ENCODE measurements around the gene E2F2. TPM values are rescaled to one million over a fixed set of nuclear protein-coding genes. Genes with fewer than 3 reads are reported as not detected.
A peak's percentile ranks its signal among the peaks of the same experiment; 100 is the strongest.

E2F2 gene
- total and polyA plus RNA-seq, 9 donors, result 3.5 to 6.2 (median 5.0) TPM

- no peaks in the 10 kb centered on the region for H3K9me3 ChIP-seq (replicated peaks; ENCODE audit: control insufficient read depth, low read depth, low read length)
- H3K36me3 ChIP-seq (ENCODE audit: control insufficient read depth, insufficient read depth, low read length), result peaks cover 2% of the 10 kb centered on the region
- WGBS (ENCODE audit: insufficient coverage), result under 1% methylated on average over 67 of the region's 84 CpGs
- no peaks in the 10 kb centered on the region for H3K27me3 ChIP-seq (ENCODE audit: control insufficient read depth, insufficient read depth, low read length)
- peak; percentile 88 for DNase-seq
- H3K4me3 ChIP-seq (ENCODE audit: low read length), result peak within 1 kb of the TSS; percentile 81
- peaks cover 47% of the 10 kb centered on the region for H3K4me1 ChIP-seq (ENCODE audit: control insufficient read depth, insufficient read depth, low read length)
- H3K27ac ChIP-seq (ENCODE audit: low read length), result peak within 1 kb of the TSS; percentile 93
Measured at GRCh38 chr1:23483321-23484252, 47.4 kb downstream of the E2F2 start, which contains the start of gene ASAP3. Gene ASAP3 (minus strand): TSS chr1:23484179. CDS start chr1:23484133, 46 bp downstream.

- Histone ChIP-seq H3K4me1 (ENCODE audit: control insufficient read depth, insufficient read depth, low read length) (peaks cover 47% of the 10 kb centered on the region), H3K27me3 (ENCODE audit: control insufficient read depth, insufficient read depth, low read length) (no peaks in the 10 kb centered on the region), H3K36me3 (ENCODE audit: control insufficient read depth, insufficient read depth, low read length) (peaks cover 9% of the 10 kb centered on the region), H3K9me3 (replicated peaks; ENCODE audit: control insufficient read depth, low read depth, low read length) (no peaks in the 10 kb centered on the region), H3K27ac (ENCODE audit: low read length) (peak overlapping the region; percentile 37), H3K4me3 (ENCODE audit: low read length) (no peak overlapping the region)
- DNase-seq, result no peak
- WGBS (ENCODE audit: insufficient coverage), result 96% methylated on average over 4 of the region's 6 CpGs
Measured at GRCh38 chr1:23481904-23482303, 49.1 kb downstream of the E2F2 start.

GRCh38 chr1:23481026-23481597, 49.9 kb downstream of the E2F2 start:
- no peaks in the 10 kb centered on the region for H3K27me3 ChIP-seq (ENCODE audit: control insufficient read depth, insufficient read depth, low read length)
- no peak for DNase-seq
- H3K9me3 ChIP-seq (replicated peaks; ENCODE audit: control insufficient read depth, low read depth, low read length), result no peaks in the 10 kb centered on the region
- WGBS (ENCODE audit: insufficient coverage), result 88% methylated on average over 3 of the region's 7 CpGs
- H3K4me3 ChIP-seq (ENCODE audit: low read length), result no peak overlapping the region
- H3K4me1 ChIP-seq (ENCODE audit: control insufficient read depth, insufficient read depth, low read length), result peaks cover 47% of the 10 kb centered on the region
- H3K36me3 ChIP-seq (ENCODE audit: control insufficient read depth, insufficient read depth, low read length), result peaks cover 9% of the 10 kb centered on the region
- peak overlapping the region; percentile 60 for H3K27ac ChIP-seq (ENCODE audit: low read length)

GRCh38 chr1:23480187-23481025, 50.6 kb downstream of the E2F2 start:
- Histone ChIP-seq H3K36me3 (ENCODE audit: control insufficient read depth, insufficient read depth, low read length) (peaks cover 9% of the 10 kb centered on the region), H3K4me3 (ENCODE audit: low read length) (no peak overlapping the region), H3K27me3 (ENCODE audit: control insufficient read depth, insufficient read depth, low read length) (no peaks in the 10 kb centered on the region), H3K27ac (ENCODE audit: low read length) (peak overlapping the region; percentile 60), H3K9me3 (replicated peaks; ENCODE audit: control insufficient read depth, low read depth, low read length) (no peaks in the 10 kb centered on the region), H3K4me1 (ENCODE audit: control insufficient read depth, insufficient read depth, low read length) (peaks cover 47% of the 10 kb centered on the region)
- 75% methylated on average over 2 of the region's 4 CpGs for WGBS (ENCODE audit: insufficient coverage)
- DNase-seq, result no peak

GRCh38 chr1:23479666-23479941, 51.4 kb downstream of the E2F2 start:
- H3K4me1 ChIP-seq (ENCODE audit: control insufficient read depth, insufficient read depth, low read length), result peaks cover 47% of the 10 kb centered on the region
- no peaks in the 10 kb centered on the region for H3K9me3 ChIP-seq (replicated peaks; ENCODE audit: control insufficient read depth, low read depth, low read length)
- peaks cover 9% of the 10 kb centered on the region for H3K36me3 ChIP-seq (ENCODE audit: control insufficient read depth, insufficient read depth, low read length)
- H3K27me3 ChIP-seq (ENCODE audit: control insufficient read depth, insufficient read depth, low read length), result no peaks in the 10 kb centered on the region
- H3K27ac ChIP-seq (ENCODE audit: low read length), result peak overlapping the region; percentile 76
- DNase-seq, result peak; percentile 51
- H3K4me3 ChIP-seq (ENCODE audit: low read length), result no peak overlapping the region
- WGBS (ENCODE audit: insufficient coverage), result no CpG with 5 or more reads among the region's 2 CpGs

- peak; percentile 91 for DNase-seq
- peak overlapping the region; percentile 76 for H3K27ac ChIP-seq (ENCODE audit: low read length)
- peaks cover 46% of the 10 kb centered on the region for H3K4me1 ChIP-seq (ENCODE audit: control insufficient read depth, insufficient read depth, low read length)
- H3K4me3 ChIP-seq (ENCODE audit: low read length), result no peak overlapping the region
- H3K9me3 ChIP-seq (replicated peaks; ENCODE audit: control insufficient read depth, low read depth, low read length), result no peaks in the 10 kb centered on the region
- H3K36me3 ChIP-seq (ENCODE audit: control insufficient read depth, insufficient read depth, low read length), result peaks cover 9% of the 10 kb centered on the region
- H3K27me3 ChIP-seq (ENCODE audit: control insufficient read depth, insufficient read depth, low read length), result no peaks in the 10 kb centered on the region
- WGBS (ENCODE audit: insufficient coverage), result 15% methylated on average over 9 of the region's 9 CpGs
Measured at GRCh38 chr1:23478896-23479665, 52.0 kb downstream of the E2F2 start.

- no peak overlapping the region for H3K27ac ChIP-seq (ENCODE audit: low read length)
- no peak for DNase-seq
Measured at GRCh38 chr1:23477359-23478144, 53.5 kb downstream of the E2F2 start.

GRCh38 chr1:23475641-23476040, 55.4 kb downstream of the E2F2 start:
- no peak overlapping the region for H3K27ac ChIP-seq (ENCODE audit: low read length)
- H3K9me3 ChIP-seq (replicated peaks; ENCODE audit: control insufficient read depth, low read depth, low read length), result no peaks in the 10 kb centered on the region
- peaks cover 9% of the 10 kb centered on the region for H3K36me3 ChIP-seq (ENCODE audit: control insufficient read depth, insufficient read depth, low read length)
- H3K4me3 ChIP-seq (ENCODE audit: low read length), result no peak overlapping the region
- WGBS (ENCODE audit: insufficient coverage), result 67% methylated on average over 1 of the region's 3 CpGs
- H3K27me3 ChIP-seq (ENCODE audit: control insufficient read depth, insufficient read depth, low read length), result no peaks in the 10 kb centered on the region
- no peak for DNase-seq
- peaks cover 47% of the 10 kb centered on the region for H3K4me1 ChIP-seq (ENCODE audit: control insufficient read depth, insufficient read depth, low read length)

More at GRCh38 chr1:23477359-23478144, 53.5 kb downstream of the E2F2 start:
- Histone ChIP-seq H3K9me3 (replicated peaks; ENCODE audit: control insufficient read depth, low read depth, low read length) (no peaks in the 10 kb centered on the region), H3K36me3 (ENCODE audit: control insufficient read depth, insufficient read depth, low read length) (peaks cover 9% of the 10 kb centered on the region), H3K4me3 (ENCODE audit: low read length) (no peak overlapping the region), H3K4me1 (ENCODE audit: control insufficient read depth, insufficient read depth, low read length) (peaks cover 50% of the 10 kb centered on the region), H3K27me3 (ENCODE audit: control insufficient read depth, insufficient read depth, low read length) (no peaks in the 10 kb centered on the region)
- 76% methylated on average over 8 of the region's 10 CpGs for WGBS (ENCODE audit: insufficient coverage)

- no peak for DNase-seq
- Histone ChIP-seq H3K27ac (ENCODE audit: low read length) (no peak overlapping the region), H3K4me1 (ENCODE audit: control insufficient read depth, insufficient read depth, low read length) (peaks cover 47% of the 10 kb centered on the region)
Measured at GRCh38 chr1:23475134-23475628, 55.9 kb downstream of the E2F2 start.

More at GRCh38 chr1:23475134-23475628, 55.9 kb downstream of the E2F2 start:
- H3K36me3 ChIP-seq (ENCODE audit: control insufficient read depth, insufficient read depth, low read length), result peaks cover 6% of the 10 kb centered on the region
- H3K27me3 ChIP-seq (ENCODE audit: control insufficient read depth, insufficient read depth, low read length), result no peaks in the 10 kb centered on the region
- H3K9me3 ChIP-seq (replicated peaks; ENCODE audit: control insufficient read depth, low read depth, low read length), result no peaks in the 10 kb centered on the region
- 54% methylated on average over 6 of the region's 6 CpGs for WGBS (ENCODE audit: insufficient coverage)
- no peak overlapping the region for H3K4me3 ChIP-seq (ENCODE audit: low read length)

Measured in muscle of leg (tissue), 11 donors.